SU-DHL-6 (cell line): Measurements from ENCODE around the gene GMEB2.
"Not testable (repeated sequence)": the region's sequence is repeated elsewhere in the genome, so short reads cannot be mapped to it uniquely, and the experiment has no call there.

Source experiments
- H2AFZ ChIP-seq: fragments of 200-600 bp; sonication (generic); 2 replicates; pipeline ENCODE4 v1.6.1; 2014; ENCODE audit warnings: low read depth, mild to moderate bottlenecking, moderate library complexity, mixed read lengths, antibody characterized with exemption, low read length; ENCODE audit not compliant: severe bottlenecking
- H3F3A ChIP-seq: fragments of 200-600 bp; shearing (Covaris generic); 2 replicates; pipeline ENCODE4 v1.6.0; 2016; ENCODE audit warnings: antibody characterized with exemption, mild to moderate bottlenecking; ENCODE audit not compliant: insufficient read depth
- H3K27ac ChIP-seq: fragments of 200-600 bp; sonication (generic); 2 replicates; pipeline ENCODE4 v1.5.1; 2016; ENCODE audit warnings: low read depth, mild to moderate bottlenecking, low read length, moderate library complexity, mixed read lengths
- H3K27me3 ChIP-seq: fragments of 200-600 bp; sonication (generic), shearing (Covaris generic); 2 replicates; pipeline ENCODE4 v1.6.0; 2014; ENCODE audit warnings: mild to moderate bottlenecking, low read length
- H3K36me3 ChIP-seq: fragments of 200-600 bp; sonication (generic); 2 replicates; pipeline ENCODE4 v1.6.1; 2014; ENCODE audit warnings: mild to moderate bottlenecking, low read length, mixed read lengths
- H3K4me2 ChIP-seq: fragments of 300-600, 200-600 bp; shearing (Covaris generic), sonication (generic); 2 replicates; pipeline ENCODE4 v1.6.0; 2014; ENCODE audit warnings: low read length, low read depth, mild to moderate bottlenecking; ENCODE audit not compliant: poor library complexity, severe bottlenecking
- H3K4me3 ChIP-seq: fragments of 200-600 bp; sonication (generic); 2 replicates; pipeline ENCODE4 v1.5.1; 2014; ENCODE audit warnings: antibody characterized with exemption, low read length, mild to moderate bottlenecking, mixed read lengths; ENCODE audit not compliant: insufficient read depth, poor library complexity, severe bottlenecking
- H3K79me2 ChIP-seq: fragments of 200-600 bp; sonication (generic); 2 replicates; pipeline ENCODE4 v1.6.1; 2014; ENCODE audit warnings: mild to moderate bottlenecking, low read length, moderate library complexity; ENCODE audit not compliant: insufficient read depth
- H3K9ac ChIP-seq: fragments of 200-600 bp; sonication (generic); 2 replicates; pipeline ENCODE4 v1.7.0; 2014; ENCODE audit warnings: mild to moderate bottlenecking, low read length
- H3K9me2 ChIP-seq: fragments of 200-600 bp; sonication (generic); replicated peaks from 2 replicates; pipeline ENCODE4 v1.6.1; 2014; ENCODE audit warnings: low read length; ENCODE audit not compliant: insufficient read depth
- H3K9me3 ChIP-seq: fragments of 200-600 bp; sonication (generic); 2 replicates; pipeline ENCODE4 v1.6.1; 2014; ENCODE audit warnings: low read length, mixed read lengths; ENCODE audit not compliant: insufficient read depth
- H4K20me1 ChIP-seq: fragments of 200-600 bp; sonication (generic); 2 replicates; pipeline ENCODE4 v1.6.1; 2014; ENCODE audit warnings: low read depth, mild to moderate bottlenecking, antibody characterized with exemption, low read length, moderate library complexity, mixed read lengths
- EZH2phosphoT487 ChIP-seq: fragments of 200-600 bp; sonication (generic), shearing (Covaris generic); conservative IDR thresholded peaks from 2 replicates; pipeline ENCODE4 v1.6.1; 2018; ENCODE audit warnings: mild to moderate bottlenecking, antibody characterized with exemption, low read length, moderate library complexity, mixed read lengths
- TF ChIP-seq, protein P1 (sequence below): fragments of 200-600 bp; sonication (generic); IDR thresholded peaks from one replicate; pipeline ENCODE4 v1.5.1; 2017; ENCODE audit warnings: antibody characterized with exemption, mild to moderate bottlenecking, low read length, moderate library complexity; ENCODE audit not compliant: insufficient read depth, poor library complexity, severe bottlenecking

Gene GMEB2

DNA sequence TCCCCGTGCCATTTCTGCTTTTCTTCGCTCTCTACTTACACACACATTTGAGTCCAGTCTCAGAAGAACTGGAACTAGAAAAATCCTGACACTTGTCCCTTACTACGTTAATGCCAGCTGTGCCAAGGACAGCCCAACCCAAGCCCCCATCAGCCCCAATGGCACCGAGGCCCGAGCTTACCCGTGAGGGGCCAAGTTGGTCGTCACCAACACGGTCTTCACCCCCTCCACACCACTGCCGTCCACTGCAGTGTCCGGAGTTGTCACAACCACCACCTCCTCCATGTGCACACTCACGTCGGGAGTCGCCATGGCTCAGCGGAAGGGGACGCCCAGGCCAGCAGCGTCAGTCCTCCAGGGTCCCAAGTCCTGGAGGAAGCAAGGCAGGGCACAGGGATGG is 7.8 kb downstream of the GMEB2 start:
- Histone ChIP-seq H3K27me3 (no peaks in the 10 kb centered on the region), H3K4me2 (no peak overlapping the region), H3K9ac (no peak overlapping the region), H3K79me2 (peaks cover 37% of the 10 kb centered on the region), H4K20me1 (no peaks in the 10 kb centered on the region), H3K9me2 (no peaks in the 10 kb centered on the region), H3K4me3 (no peak overlapping the region), H3F3A (no peaks in the 10 kb centered on the region), H2AFZ (no peak overlapping the region), H3K36me3 (no peaks in the 10 kb centered on the region), H3K9me3 (no peaks in the 10 kb centered on the region), H3K27ac (no peak overlapping the region)
- TF ChIP-seq, protein P1, sequence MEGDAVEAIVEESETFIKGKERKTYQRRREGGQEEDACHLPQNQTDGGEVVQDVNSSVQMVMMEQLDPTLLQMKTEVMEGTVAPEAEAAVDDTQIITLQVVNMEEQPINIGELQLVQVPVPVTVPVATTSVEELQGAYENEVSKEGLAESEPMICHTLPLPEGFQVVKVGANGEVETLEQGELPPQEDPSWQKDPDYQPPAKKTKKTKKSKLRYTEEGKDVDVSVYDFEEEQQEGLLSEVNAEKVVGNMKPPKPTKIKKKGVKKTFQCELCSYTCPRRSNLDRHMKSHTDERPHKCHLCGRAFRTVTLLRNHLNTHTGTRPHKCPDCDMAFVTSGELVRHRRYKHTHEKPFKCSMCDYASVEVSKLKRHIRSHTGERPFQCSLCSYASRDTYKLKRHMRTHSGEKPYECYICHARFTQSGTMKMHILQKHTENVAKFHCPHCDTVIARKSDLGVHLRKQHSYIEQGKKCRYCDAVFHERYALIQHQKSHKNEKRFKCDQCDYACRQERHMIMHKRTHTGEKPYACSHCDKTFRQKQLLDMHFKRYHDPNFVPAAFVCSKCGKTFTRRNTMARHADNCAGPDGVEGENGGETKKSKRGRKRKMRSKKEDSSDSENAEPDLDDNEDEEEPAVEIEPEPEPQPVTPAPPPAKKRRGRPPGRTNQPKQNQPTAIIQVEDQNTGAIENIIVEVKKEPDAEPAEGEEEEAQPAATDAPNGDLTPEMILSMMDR = no peak
- TF ChIP-seq EZH2phosphoT487 = no peak

DNA sequence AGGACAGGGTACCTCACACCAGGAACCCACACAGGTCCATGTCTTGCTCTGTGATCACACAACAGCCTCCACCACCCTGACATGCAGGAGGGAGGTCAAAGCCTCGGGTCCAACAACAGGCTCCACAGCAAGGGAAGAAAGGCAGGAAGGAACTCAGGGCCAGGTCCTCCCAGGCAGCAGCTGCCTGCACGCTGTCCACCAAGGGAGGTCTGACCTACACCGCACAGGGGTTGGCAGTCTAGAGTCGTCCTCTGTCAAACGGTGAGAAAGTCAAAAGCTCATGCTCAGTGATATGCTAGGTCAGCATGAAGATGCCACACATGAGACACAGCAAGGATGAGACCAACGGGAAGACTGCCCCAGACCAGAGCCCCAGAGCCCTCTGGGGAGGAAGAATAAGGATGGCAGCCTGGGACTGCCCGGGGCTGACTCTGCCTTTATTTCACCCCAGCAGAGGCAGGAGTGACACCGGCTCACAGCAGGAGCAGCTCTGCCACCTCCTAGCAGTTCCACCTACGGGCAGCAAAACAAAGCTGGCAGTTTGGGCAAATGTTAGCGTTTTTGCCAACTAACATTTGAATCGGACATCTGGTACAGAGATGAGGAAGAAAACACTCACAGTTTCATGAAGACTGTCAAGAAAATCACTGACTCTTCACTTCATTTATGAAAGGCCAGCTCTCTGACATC is 8.5 kb downstream of the GMEB2 start:
- Histone ChIP-seq H3K9me2 (no peaks in the 10 kb centered on the region), H2AFZ (no peak overlapping the region), H3K27ac (no peak overlapping the region), H3K9me3 (no peaks in the 10 kb centered on the region), H3K36me3 (no peaks in the 10 kb centered on the region), H4K20me1 (no peaks in the 10 kb centered on the region), H3K9ac (no peak overlapping the region), H3F3A (no peaks in the 10 kb centered on the region), H3K4me3 (no peak overlapping the region), H3K79me2 (peaks cover 40% of the 10 kb centered on the region), H3K4me2 (no peak overlapping the region), H3K27me3 (no peaks in the 10 kb centered on the region)
- TF ChIP-seq, protein P1 = no peak
- TF ChIP-seq EZH2phosphoT487 = no peak

DNA sequence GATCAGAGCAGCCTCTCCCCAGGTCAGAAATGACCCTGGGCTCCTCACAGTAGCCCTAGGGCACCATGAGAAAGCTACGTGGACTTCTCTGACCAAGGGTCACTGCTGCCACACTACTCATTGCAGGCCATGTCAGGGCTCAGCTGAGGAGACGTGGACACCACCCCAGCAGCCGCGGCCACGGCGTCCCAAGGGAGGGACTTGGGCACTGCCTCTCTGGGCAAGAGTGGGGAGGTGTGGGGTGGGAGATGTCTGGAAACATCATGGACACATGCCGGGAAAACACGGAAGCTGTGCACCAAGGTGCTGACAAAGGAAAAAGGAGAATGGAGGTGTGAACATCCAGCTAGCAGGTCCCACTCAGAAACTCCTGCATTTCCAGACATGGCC is 9.0 kb downstream of the GMEB2 start:
- no peak overlapping the region for H3K4me2 ChIP-seq
- no peaks in the 10 kb centered on the region for H3F3A ChIP-seq
- H3K9me3 ChIP-seq = no peaks in the 10 kb centered on the region
- no peak for TF ChIP-seq EZH2phosphoT487
- H4K20me1 ChIP-seq = no peaks in the 10 kb centered on the region
- no peak overlapping the region for H3K9ac ChIP-seq
- no peak overlapping the region for H3K27ac ChIP-seq
- no peak overlapping the region for H3K4me3 ChIP-seq
- peaks cover 34% of the 10 kb centered on the region for H3K79me2 ChIP-seq
- H3K27me3 ChIP-seq = no peaks in the 10 kb centered on the region
- no peaks in the 10 kb centered on the region for H3K9me2 ChIP-seq
- H3K36me3 ChIP-seq = no peaks in the 10 kb centered on the region
- H2AFZ ChIP-seq = no peak overlapping the region

DNA sequence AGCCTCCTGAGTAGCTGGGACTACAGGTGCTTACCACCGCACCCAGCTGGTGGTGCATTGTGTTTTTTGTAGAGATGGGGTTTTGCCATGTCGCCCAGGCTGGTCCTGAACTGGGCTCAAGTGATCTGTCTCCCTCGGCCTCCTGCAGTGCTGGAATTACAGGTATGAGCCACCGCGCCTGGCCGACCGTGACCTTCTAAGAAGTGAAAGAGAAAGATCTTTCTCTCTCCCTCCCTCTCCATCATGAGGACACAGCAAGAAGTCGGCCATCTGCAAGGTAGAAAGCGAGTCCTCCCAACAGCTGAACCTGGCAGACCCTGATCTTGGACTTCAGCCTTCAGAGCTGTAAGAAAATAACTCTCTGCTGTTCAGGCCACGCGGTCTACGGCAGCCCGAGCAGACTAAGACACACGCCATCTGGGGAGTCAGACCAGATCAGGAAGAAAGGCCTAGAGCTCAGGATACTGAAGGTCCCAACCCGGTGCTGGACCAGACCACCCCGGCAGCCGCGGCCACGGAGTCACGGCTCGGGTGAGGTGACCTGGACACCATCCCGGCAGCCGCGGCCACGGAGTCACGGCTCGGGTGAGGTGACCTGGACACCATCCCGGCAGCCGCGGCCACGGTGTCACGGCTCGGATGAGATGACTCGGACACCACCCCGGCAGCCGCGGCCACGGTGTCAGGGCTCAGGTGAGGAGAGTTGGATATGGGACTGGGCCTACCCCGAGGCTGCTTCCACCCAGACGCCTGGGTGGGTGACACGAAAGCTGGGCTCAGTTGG is 9.6 kb downstream of the GMEB2 start:
- H3K9ac ChIP-seq = no peak overlapping the region
- no peaks in the 10 kb centered on the region for H3K36me3 ChIP-seq
- no peak overlapping the region for H2AFZ ChIP-seq
- H3K4me3 ChIP-seq = no peak overlapping the region
- no peak overlapping the region for H3K4me2 ChIP-seq
- no peaks in the 10 kb centered on the region for H3F3A ChIP-seq
- TF ChIP-seq, protein P1 = no peak
- no peak for TF ChIP-seq EZH2phosphoT487
- H3K9me2 ChIP-seq = no peaks in the 10 kb centered on the region
- H3K79me2 ChIP-seq = peaks cover 29% of the 10 kb centered on the region
- no peaks in the 10 kb centered on the region for H4K20me1 ChIP-seq
- H3K27ac ChIP-seq = no peak overlapping the region
- no peaks in the 10 kb centered on the region for H3K27me3 ChIP-seq
- H3K9me3 ChIP-seq = no peaks in the 10 kb centered on the region

DNA sequence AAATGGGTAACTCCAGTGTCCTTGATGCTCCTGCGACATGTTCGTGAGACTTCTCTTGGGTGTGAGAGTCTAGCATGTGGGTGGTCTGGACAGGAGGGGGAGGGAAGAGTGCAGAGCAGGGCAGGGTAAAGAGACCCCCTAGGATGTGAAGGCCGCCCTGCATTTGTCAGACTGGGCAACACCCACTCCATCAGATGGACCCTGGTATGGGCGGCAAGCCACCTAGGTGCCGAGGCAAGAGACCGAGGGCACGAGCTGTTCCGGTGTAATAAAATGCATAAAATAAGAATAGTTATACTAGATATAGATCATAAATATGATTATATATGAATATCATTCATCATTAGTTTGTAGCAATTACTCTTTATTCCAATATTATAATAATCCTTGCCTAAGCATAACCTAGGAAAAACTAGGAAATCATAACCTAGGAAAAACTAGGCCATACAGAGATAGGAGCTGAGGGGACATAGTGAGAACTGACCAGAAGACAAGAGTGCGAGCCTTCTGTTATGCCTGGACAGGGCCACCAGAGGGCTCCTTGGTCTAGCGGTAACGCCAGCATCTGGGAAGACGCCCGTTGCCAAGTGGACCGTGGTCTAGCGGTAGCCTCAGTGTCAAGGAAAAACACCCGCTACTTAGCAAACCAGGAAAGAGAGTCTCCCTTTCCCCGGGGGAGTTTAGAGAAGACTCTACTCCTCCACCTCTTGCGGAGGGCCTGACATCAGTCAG is 12.9 kb downstream of the GMEB2 start:
- not testable (repeated sequence) for H3K36me3 ChIP-seq, H4K20me1 ChIP-seq

More for the DNA sequence above, 12.9 kb downstream of the GMEB2 start:
- H3K9me3 ChIP-seq, H3K27ac ChIP-seq, H3K9me2 ChIP-seq, H3F3A ChIP-seq, H3K4me2 ChIP-seq, H3K27me3 ChIP-seq, H3K4me3 ChIP-seq, H3K9ac ChIP-seq, H3K79me2 ChIP-seq, H2AFZ ChIP-seq: not testable (repeated sequence)
